GM13976 (cell line): ENCODE results near the gene SFMBT2.

Experiments
- DNase-seq: peaks from one replicate; pipeline ENCODE4 v3.0.0; 2012; ENCODE audit warnings: low spot score
- CTCF ChIP-seq: IDR thresholded peaks from 2 replicates; pipeline ENCODE4 v1.5.1; 2012; ENCODE audit warnings: borderline replicate concordance, mild to moderate bottlenecking; ENCODE audit not compliant: insufficient read depth; ENCODE audit errors: extremely low read depth, missing control alignments, control extremely low read depth
- in situ Hi-C: fragments of 300-500 bp; cut with MboI; formaldehyde crosslinking; loops from one replicate; pipeline ENCODE4 v1.12.0; 2022; ENCODE audit warnings: low sequenced_read_pairs, mixed read lengths, inconsistent platforms; ENCODE audit not compliant: unreplicated experiment

Gene SFMBT2

GRCh38 chr10:7133958-7134357, 276.9 kb downstream of the SFMBT2 start:
- in situ Hi-C loops: no loop called here
- no peak for DNase-seq
- no peak for TF ChIP-seq CTCF

GRCh38 chr10:7133278-7133677, 277.6 kb downstream of the SFMBT2 start:
- in situ Hi-C loops: no loop called here

GRCh38 chr10:7130191-7130911, 280.5 kb downstream of the SFMBT2 start:
- no peak for TF ChIP-seq CTCF
- in situ Hi-C loops: no loop called here
- DNase-seq: no peak

More at GRCh38 chr10:7133278-7133677, 277.6 kb downstream of the SFMBT2 start:
- no peak for DNase-seq
- TF ChIP-seq CTCF: no peak

- DNase-seq: no peak
- in situ Hi-C loops: loop anchor here (25.0 kb wide), 1 partner anchor 289 kb away; the partner anchor contains the start of gene SFMBT2
- no peak for TF ChIP-seq CTCF
Observed at GRCh38 chr10:7123774-7124173, 287.1 kb downstream of the SFMBT2 start.

- no peak for TF ChIP-seq CTCF
Observed at GRCh38 chr10:7122561-7122960, 288.3 kb downstream of the SFMBT2 start.

GRCh38 chr10:7121154-7121797, 289.6 kb downstream of the SFMBT2 start:
- in situ Hi-C loops: loop anchor here (25.0 kb wide), 1 partner anchor 291 kb away; the partner anchor contains the start of gene SFMBT2
- peak; percentile 50 for TF ChIP-seq CTCF
- peak; percentile 75 for DNase-seq

More at GRCh38 chr10:7122561-7122960, 288.3 kb downstream of the SFMBT2 start:
- no peak for DNase-seq
- in situ Hi-C loops: loop anchor here (25.0 kb wide), 1 partner anchor 290 kb away; the partner anchor contains the start of gene SFMBT2
